Esophagus (tissue), 2 donors: ENCODE results near the gene ZFHX3. TPM values are rescaled to one million over a fixed set of nuclear protein-coding genes. Genes with fewer than 3 reads are reported as not detected.
A peak's percentile ranks its signal among the peaks of the same experiment; 100 is the strongest.

Experiments used
- H3K27ac ChIP-seq, 2 donors: one replicate each; pipeline ENCODE4 v1.5.1; 2013; ENCODE audit warnings: low read depth in 2 of 2, mild to moderate bottlenecking in 2 of 2, inconsistent platforms in 1 of 2, low read length in 1 of 2, moderate library complexity in 1 of 2
- H3K27me3 ChIP-seq, 2 donors: one replicate each; pipeline ENCODE4 v1.6.1; 2013; ENCODE audit warnings: low read length in 2 of 2, control low read depth in 1 of 2, mild to moderate bottlenecking in 1 of 2; ENCODE audit not compliant: insufficient read depth in 2 of 2, control insufficient read depth in 1 of 2
- H3K36me3 ChIP-seq, 2 donors: one replicate each; pipeline ENCODE4 v1.6.1; 2013; ENCODE audit warnings: low read length in 1 of 2; ENCODE audit not compliant: control insufficient read depth in 2 of 2, insufficient read depth in 2 of 2
- H3K4me1 ChIP-seq, 2 donors: one replicate each; pipeline ENCODE4 v1.6.1; 2013; ENCODE audit warnings: low read length in 1 of 2; ENCODE audit not compliant: control insufficient read depth in 2 of 2, insufficient read depth in 2 of 2
- H3K4me3 ChIP-seq, 2 donors: one replicate each; pipeline ENCODE4 v1.5.1; 2013; ENCODE audit warnings: low read length in 2 of 2, mild to moderate bottlenecking in 2 of 2, low read depth in 1 of 2, moderate library complexity in 1 of 2
- H3K9me3 ChIP-seq, 2 donors: one replicate each; pipeline ENCODE4 v1.6.1; 2013; ENCODE audit warnings: mild to moderate bottlenecking in 2 of 2, low read depth in 1 of 2, low read length in 1 of 2, moderate library complexity in 1 of 2; ENCODE audit not compliant: control insufficient read depth in 2 of 2, insufficient read depth in 1 of 2
- WGBS, 2 donors: extraction: QIAGEN DNeasy Blood & Tissue Kit; methylation state at CpG; one replicate each; pipeline ENCODE4 v1.1.7; 2013; 5-methylcytosine and 5-hydroxymethylcytosine counted together
- polyA plus RNA-seq, 2 donors: library from polyadenylated mRNA; stranded (reverse); fragments of 200-250 nt; gene quantifications; one replicate each; pipeline ENCODE4 v1.2.3, GENCODE V29; 2013
- donor health status: healthy with polysubstance abuse.
- donor health status: Bipolar disorder and iron deficiency.

Gene ZFHX3
- polyA plus RNA-seq, 2 donors: 0.62 to 1.1 TPM

- Histone ChIP-seq H3K4me3 (no peak overlapping the region), H3K27me3 (no peaks in the 10 kb centered on the region), H3K36me3 (peaks cover 3 to 5% of the 10 kb centered on the region in 2 donors), H3K9me3 (no peaks in the 10 kb centered on the region), H3K27ac (peak overlapping the region; percentile 29 to 57), H3K4me1 (peaks cover 3 to 6% of the 10 kb centered on the region in 2 donors)
- 77 to 80% methylated on average over 9 of the region's 9 CpGs for WGBS, 2 donors
Observed at GRCh38 chr16:72886346-72886974, 161.5 kb downstream of the ZFHX3 start.

GRCh38 chr16:72884573-72884972 is 163.4 kb downstream of the ZFHX3 start:
- 92 to 94% methylated on average over 5 of the region's 5 CpGs for WGBS, 2 donors
- H3K4me3 ChIP-seq: no peak overlapping the region
- no peaks in the 10 kb centered on the region for H3K9me3 ChIP-seq
- H3K27me3 ChIP-seq: no peaks in the 10 kb centered on the region
- no peak overlapping the region for H3K27ac ChIP-seq
- H3K4me1 ChIP-seq: peaks cover 3 to 6% of the 10 kb centered on the region in 2 donors
- peaks cover 2 to 5% of the 10 kb centered on the region in 2 donors for H3K36me3 ChIP-seq

- Histone ChIP-seq H3K9me3 (no peaks in the 10 kb centered on the region), H3K27ac (no peak overlapping the region), H3K36me3 (peaks cover 0 to 5% of the 10 kb centered on the region in 2 donors), H3K4me1 (peaks cover 3 to 6% of the 10 kb centered on the region in 2 donors), H3K4me3 (no peak overlapping the region), H3K27me3 (no peaks in the 10 kb centered on the region)
- WGBS, 2 donors: 72 to 78% methylated on average over 4 of the region's 4 CpGs
Observed at GRCh38 chr16:72884037-72884436, 163.9 kb downstream of the ZFHX3 start.

- H3K9me3 ChIP-seq: no peaks in the 10 kb centered on the region
- 90 to 92% methylated on average over 11 of the region's 11 CpGs for WGBS, 2 donors
- H3K27me3 ChIP-seq: no peaks in the 10 kb centered on the region
- H3K4me1 ChIP-seq: peaks cover 4 to 6% of the 10 kb centered on the region in 2 donors
- no peaks in the 10 kb centered on the region for H3K36me3 ChIP-seq
- H3K4me3 ChIP-seq: no peak overlapping the region
- H3K27ac ChIP-seq: no peak overlapping the region
Observed at GRCh38 chr16:72879846-72880245, 168.1 kb downstream of the ZFHX3 start.

- no peaks in the 10 kb centered on the region for H3K27me3 ChIP-seq
- H3K27ac ChIP-seq: no peak overlapping the region
- H3K9me3 ChIP-seq: no peaks in the 10 kb centered on the region
- peaks cover 7 to 10% of the 10 kb centered on the region in 2 donors for H3K4me1 ChIP-seq
- WGBS, 2 donors: 80 to 82% methylated on average over 19 of the region's 19 CpGs
- no peak overlapping the region for H3K4me3 ChIP-seq
- no peaks in the 10 kb centered on the region for H3K36me3 ChIP-seq
Observed at GRCh38 chr16:72878301-72879269, 169.3 kb downstream of the ZFHX3 start.

- no peak overlapping the region for H3K27ac ChIP-seq
- 47 to 58% methylated on average over 12 of the region's 12 CpGs for WGBS, 2 donors
- no peak overlapping the region for H3K4me3 ChIP-seq
- H3K27me3 ChIP-seq: no peaks in the 10 kb centered on the region
- H3K36me3 ChIP-seq: no peaks in the 10 kb centered on the region
- peaks cover 7 to 10% of the 10 kb centered on the region in 2 donors for H3K4me1 ChIP-seq
- no peaks in the 10 kb centered on the region for H3K9me3 ChIP-seq
Observed at GRCh38 chr16:72877374-72878028, 170.4 kb downstream of the ZFHX3 start.

GRCh38 chr16:72876981-72877373 is 171.0 kb downstream of the ZFHX3 start:
- peaks cover 4 to 10% of the 10 kb centered on the region in 2 donors for H3K4me1 ChIP-seq
- H3K9me3 ChIP-seq: no peaks in the 10 kb centered on the region
- no peak overlapping the region for H3K27ac ChIP-seq
- no peaks in the 10 kb centered on the region for H3K36me3 ChIP-seq
- H3K4me3 ChIP-seq: no peak overlapping the region
- WGBS, 2 donors: 86% methylated on average over 9 of the region's 9 CpGs
- H3K27me3 ChIP-seq: no peaks in the 10 kb centered on the region

- no peak overlapping the region for H3K27ac ChIP-seq
- H3K9me3 ChIP-seq: no peaks in the 10 kb centered on the region
- H3K4me3 ChIP-seq: no peak overlapping the region
- WGBS, 2 donors: 58 to 70% methylated on average over 8 of the region's 8 CpGs
- peaks cover 4 to 10% of the 10 kb centered on the region in 2 donors for H3K4me1 ChIP-seq
- H3K36me3 ChIP-seq: no peaks in the 10 kb centered on the region
- no peaks in the 10 kb centered on the region for H3K27me3 ChIP-seq
Observed at GRCh38 chr16:72876221-72876620, 171.7 kb downstream of the ZFHX3 start.

- no peaks in the 10 kb centered on the region for H3K27me3 ChIP-seq
- peaks cover 4 to 10% of the 10 kb centered on the region in 2 donors for H3K4me1 ChIP-seq
- H3K36me3 ChIP-seq: no peaks in the 10 kb centered on the region
- WGBS, 2 donors: 51 to 56% methylated on average over 12 of the region's 12 CpGs
- H3K9me3 ChIP-seq: no peaks in the 10 kb centered on the region
- no peak overlapping the region for H3K4me3 ChIP-seq
- H3K27ac ChIP-seq: peak overlapping the region in 1 of 2 donors; percentile 54
Observed at GRCh38 chr16:72875291-72876031, 172.5 kb downstream of the ZFHX3 start.
